ENCODE measurements around the gene SUSD6.

SUSD6 gene

DNA sequence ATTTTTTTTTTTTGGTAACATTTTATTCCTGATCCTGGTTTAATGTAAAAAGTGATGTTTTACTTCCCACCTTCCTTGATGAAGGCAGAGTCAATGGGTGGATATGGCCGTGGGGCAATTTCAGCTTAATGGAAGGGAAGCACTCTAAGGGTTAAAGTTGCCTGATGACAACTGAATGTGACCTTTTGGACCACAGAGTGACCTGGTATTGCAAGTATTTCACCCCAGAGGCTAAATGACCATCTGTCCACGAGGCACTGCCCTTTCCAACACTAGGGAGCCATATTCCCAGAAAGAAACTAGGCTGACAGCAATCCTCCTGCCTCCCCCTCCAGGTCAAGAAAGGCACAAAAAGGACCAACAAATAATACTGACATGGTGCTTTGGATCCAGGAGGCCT is 41.5 kb upstream of the SUSD6 start:
- H3K4me3 ChIP-seq (replicated peaks; ENCODE audit: insufficient read depth, low read length), result no peak overlapping the region
- no peak overlapping the region for H3K27ac ChIP-seq (replicated peaks)
- no peak for DNase-seq (ENCODE audit: low read depth in 1 of 2, low spot score in 1 of 2)
- peaks cover 9% of the 10 kb centered on the region for H3K27me3 ChIP-seq (ENCODE audit: insufficient read depth, poor library complexity, severe bottlenecking)
- no peak for TF ChIP-seq POLR2AphosphoS5 (IDR thresholded peaks at IDR 0.05; ENCODE audit: low read depth)
- TF ChIP-seq, protein P1, sequence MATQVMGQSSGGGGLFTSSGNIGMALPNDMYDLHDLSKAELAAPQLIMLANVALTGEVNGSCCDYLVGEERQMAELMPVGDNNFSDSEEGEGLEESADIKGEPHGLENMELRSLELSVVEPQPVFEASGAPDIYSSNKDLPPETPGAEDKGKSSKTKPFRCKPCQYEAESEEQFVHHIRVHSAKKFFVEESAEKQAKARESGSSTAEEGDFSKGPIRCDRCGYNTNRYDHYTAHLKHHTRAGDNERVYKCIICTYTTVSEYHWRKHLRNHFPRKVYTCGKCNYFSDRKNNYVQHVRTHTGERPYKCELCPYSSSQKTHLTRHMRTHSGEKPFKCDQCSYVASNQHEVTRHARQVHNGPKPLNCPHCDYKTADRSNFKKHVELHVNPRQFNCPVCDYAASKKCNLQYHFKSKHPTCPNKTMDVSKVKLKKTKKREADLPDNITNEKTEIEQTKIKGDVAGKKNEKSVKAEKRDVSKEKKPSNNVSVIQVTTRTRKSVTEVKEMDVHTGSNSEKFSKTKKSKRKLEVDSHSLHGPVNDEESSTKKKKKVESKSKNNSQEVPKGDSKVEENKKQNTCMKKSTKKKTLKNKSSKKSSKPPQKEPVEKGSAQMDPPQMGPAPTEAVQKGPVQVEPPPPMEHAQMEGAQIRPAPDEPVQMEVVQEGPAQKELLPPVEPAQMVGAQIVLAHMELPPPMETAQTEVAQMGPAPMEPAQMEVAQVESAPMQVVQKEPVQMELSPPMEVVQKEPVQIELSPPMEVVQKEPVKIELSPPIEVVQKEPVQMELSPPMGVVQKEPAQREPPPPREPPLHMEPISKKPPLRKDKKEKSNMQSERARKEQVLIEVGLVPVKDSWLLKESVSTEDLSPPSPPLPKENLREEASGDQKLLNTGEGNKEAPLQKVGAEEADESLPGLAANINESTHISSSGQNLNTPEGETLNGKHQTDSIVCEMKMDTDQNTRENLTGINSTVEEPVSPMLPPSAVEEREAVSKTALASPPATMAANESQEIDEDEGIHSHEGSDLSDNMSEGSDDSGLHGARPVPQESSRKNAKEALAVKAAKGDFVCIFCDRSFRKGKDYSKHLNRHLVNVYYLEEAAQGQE (IDR thresholded peaks at IDR 0.05; ENCODE audit: insufficient replicate concordance, low read depth), result no peak
- TF ChIP-seq, protein P2, sequence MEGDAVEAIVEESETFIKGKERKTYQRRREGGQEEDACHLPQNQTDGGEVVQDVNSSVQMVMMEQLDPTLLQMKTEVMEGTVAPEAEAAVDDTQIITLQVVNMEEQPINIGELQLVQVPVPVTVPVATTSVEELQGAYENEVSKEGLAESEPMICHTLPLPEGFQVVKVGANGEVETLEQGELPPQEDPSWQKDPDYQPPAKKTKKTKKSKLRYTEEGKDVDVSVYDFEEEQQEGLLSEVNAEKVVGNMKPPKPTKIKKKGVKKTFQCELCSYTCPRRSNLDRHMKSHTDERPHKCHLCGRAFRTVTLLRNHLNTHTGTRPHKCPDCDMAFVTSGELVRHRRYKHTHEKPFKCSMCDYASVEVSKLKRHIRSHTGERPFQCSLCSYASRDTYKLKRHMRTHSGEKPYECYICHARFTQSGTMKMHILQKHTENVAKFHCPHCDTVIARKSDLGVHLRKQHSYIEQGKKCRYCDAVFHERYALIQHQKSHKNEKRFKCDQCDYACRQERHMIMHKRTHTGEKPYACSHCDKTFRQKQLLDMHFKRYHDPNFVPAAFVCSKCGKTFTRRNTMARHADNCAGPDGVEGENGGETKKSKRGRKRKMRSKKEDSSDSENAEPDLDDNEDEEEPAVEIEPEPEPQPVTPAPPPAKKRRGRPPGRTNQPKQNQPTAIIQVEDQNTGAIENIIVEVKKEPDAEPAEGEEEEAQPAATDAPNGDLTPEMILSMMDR (IDR thresholded peaks at IDR 0.05; ENCODE audit: insufficient read depth, low read length), result no peak
- no peak for TF ChIP-seq SPI1 (IDR thresholded peaks at IDR 0.05; ENCODE audit: borderline replicate concordance, low read depth)
- no peak for TF ChIP-seq GABPA (IDR thresholded peaks at IDR 0.05; ENCODE audit: low read depth)

DNA sequence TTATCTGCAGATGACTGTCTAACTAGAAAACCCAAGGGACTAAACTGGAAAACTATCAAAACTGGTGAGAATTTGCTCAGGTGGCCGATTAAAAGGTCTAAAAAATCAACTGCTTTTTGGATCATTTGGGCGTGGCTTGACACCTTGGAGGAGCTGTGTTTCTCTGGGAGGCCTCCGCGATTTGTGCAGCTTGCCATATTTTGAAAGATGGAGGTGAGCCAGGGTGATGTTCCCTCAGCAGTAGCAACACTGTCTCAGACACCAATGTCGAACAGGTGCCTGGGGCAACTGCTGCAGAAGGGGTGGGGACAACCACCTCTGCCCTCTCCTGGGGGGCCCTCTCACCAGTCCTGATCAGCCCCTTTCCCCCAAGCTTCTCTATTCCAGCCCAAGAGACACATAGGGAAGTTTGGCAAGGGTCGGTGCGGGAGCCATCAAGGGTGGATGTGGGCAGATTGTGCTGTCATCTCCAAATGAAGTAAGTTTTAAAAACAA is 40.5 kb upstream of the SUSD6 start:
- H3K27me3 ChIP-seq (ENCODE audit: insufficient read depth, poor library complexity, severe bottlenecking), result peaks cover 9% of the 10 kb centered on the region
- DNase-seq (ENCODE audit: low read depth in 1 of 2, low spot score in 1 of 2), result no peak
- TF ChIP-seq GABPA (IDR thresholded peaks at IDR 0.05; ENCODE audit: low read depth), result no peak
- TF ChIP-seq SPI1 (IDR thresholded peaks at IDR 0.05; ENCODE audit: borderline replicate concordance, low read depth), result no peak
- TF ChIP-seq POLR2AphosphoS5 (IDR thresholded peaks at IDR 0.05; ENCODE audit: low read depth), result no peak
- TF ChIP-seq, protein P1 (IDR thresholded peaks at IDR 0.05; ENCODE audit: insufficient replicate concordance, low read depth), result no peak
- TF ChIP-seq, protein P2 (IDR thresholded peaks at IDR 0.05; ENCODE audit: insufficient read depth, low read length), result no peak
- no peak overlapping the region for H3K27ac ChIP-seq (replicated peaks)
- H3K4me3 ChIP-seq (replicated peaks; ENCODE audit: insufficient read depth, low read length), result no peak overlapping the region

DNA sequence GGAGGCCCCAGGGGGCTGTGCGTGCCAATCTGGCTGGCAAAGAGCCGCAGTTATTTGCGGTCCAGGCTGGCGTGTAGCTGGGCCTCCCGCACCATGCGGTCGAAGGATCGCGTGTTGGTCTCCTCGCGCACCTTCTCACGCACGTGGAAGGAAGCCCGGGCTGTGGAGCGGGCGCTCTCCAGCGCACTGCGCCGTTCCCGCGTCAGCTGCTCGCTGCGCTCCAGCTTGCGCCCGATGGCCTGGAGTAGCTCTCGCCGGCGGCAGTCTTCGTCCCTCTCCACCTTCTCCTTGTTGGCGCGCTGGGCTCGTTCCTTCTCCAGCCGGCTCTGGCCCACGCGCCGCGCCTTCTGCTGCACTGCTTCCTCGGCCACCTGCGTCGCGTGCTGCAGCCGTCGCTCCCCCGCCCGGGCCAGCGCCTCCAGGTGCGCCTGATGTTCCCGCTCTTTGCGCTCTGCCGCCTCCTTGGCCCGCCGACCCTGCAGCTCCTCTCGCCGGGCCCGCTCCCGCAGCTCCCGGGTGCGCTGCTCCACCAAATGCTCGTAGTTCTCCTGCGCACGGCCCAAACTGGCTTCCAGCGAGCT is 39.9 kb upstream of the SUSD6 start:
- no peak for DNase-seq (ENCODE audit: low read depth in 1 of 2, low spot score in 1 of 2)
- TF ChIP-seq, protein P2 (IDR thresholded peaks at IDR 0.05; ENCODE audit: insufficient read depth, low read length), result no peak
- no peak overlapping the region for H3K27ac ChIP-seq (replicated peaks)
- H3K4me3 ChIP-seq (replicated peaks; ENCODE audit: insufficient read depth, low read length), result no peak overlapping the region
- peaks cover 9% of the 10 kb centered on the region for H3K27me3 ChIP-seq (ENCODE audit: insufficient read depth, poor library complexity, severe bottlenecking)
